HG02840 (cell line): ENCODE data around the gene FBXW9.
"Not testable (repeated sequence)": the region's sequence is repeated elsewhere in the genome, so short reads cannot be mapped to it uniquely, and the experiment has no call there.

ENCODE experiments used
- ATAC-seq: cut with Tn5 transposase; IDR thresholded peaks from one replicate; pipeline ENCODE4 v1.9.1; 2021; ENCODE audit warnings: mild to moderate bottlenecking, moderate library complexity, moderate number of reproducible peaks; ENCODE audit not compliant: unreplicated experiment, low FRiP score

The FBXW9 gene

GRCh38 chr19:12664406-12665280 is 31.8 kb downstream of the FBXW9 start:
- ATAC-seq, result no peak

- no peak for ATAC-seq
Measured at GRCh38 chr19:12660980-12661379, 35.5 kb downstream of the FBXW9 start.

GRCh38 chr19:12657966-12658365 is 38.5 kb downstream of the FBXW9 start:
- no peak for ATAC-seq

GRCh38 chr19:12656899-12657571 is 39.4 kb downstream of the FBXW9 start:
- ATAC-seq, result no peak

- no peak for ATAC-seq
Measured at GRCh38 chr19:12655546-12655945, 40.9 kb downstream of the FBXW9 start.

GRCh38 chr19:12652219-12652618 is 44.2 kb downstream of the FBXW9 start:
- ATAC-seq, result no peak

GRCh38 chr19:12649941-12650340 is 46.5 kb downstream of the FBXW9 start:
- ATAC-seq, result no peak

- ATAC-seq, result no peak
Measured at GRCh38 chr19:12648088-12648487, 48.3 kb downstream of the FBXW9 start.

- ATAC-seq, result no peak
Measured at GRCh38 chr19:12647490-12648071, 48.9 kb downstream of the FBXW9 start.

GRCh38 chr19:12647047-12647446 is 49.4 kb downstream of the FBXW9 start:
- no peak for ATAC-seq

GRCh38 chr19:12646551-12646950 is 49.9 kb downstream of the FBXW9 start:
- no peak for ATAC-seq

GRCh38 chr19:12643716-12644115 is 52.7 kb downstream of the FBXW9 start:
- ATAC-seq, result not testable (repeated sequence)

GRCh38 chr19:12642506-12642905 is 53.9 kb downstream of the FBXW9 start:
- ATAC-seq, result no peak

- no peak for ATAC-seq
Measured at GRCh38 chr19:12641456-12641855, 55.0 kb downstream of the FBXW9 start.

GRCh38 chr19:12639901-12640613 is 56.4 kb downstream of the FBXW9 start:
- no peak for ATAC-seq
